Muscle of leg (tissue), 11 donors: ENCODE data around the gene SLC13A5. TPM values are rescaled to one million over a fixed set of nuclear protein-coding genes. Genes with fewer than 3 reads are reported as not detected.
"Not testable (repeated sequence)": the region's sequence is repeated elsewhere in the genome, so short reads cannot be mapped to it uniquely, and the experiment has no call there.

ENCODE experiments used
- DNase-seq: peaks from one replicate; pipeline ENCODE4 v3.0.0; 2013
- H3K27ac ChIP-seq: one replicate; pipeline ENCODE4 v1.5.1; 2013; ENCODE audit warnings: mild to moderate bottlenecking, low read length, control low read depth
- H3K27me3 ChIP-seq: one replicate; pipeline ENCODE4 v1.6.1; 2013; ENCODE audit warnings: low read length; ENCODE audit not compliant: control insufficient read depth, insufficient read depth
- H3K36me3 ChIP-seq: one replicate; pipeline ENCODE4 v1.6.1; 2013; ENCODE audit warnings: low read length; ENCODE audit not compliant: control insufficient read depth, insufficient read depth
- H3K4me1 ChIP-seq: one replicate; pipeline ENCODE4 v1.6.1; 2013; ENCODE audit warnings: low read length; ENCODE audit not compliant: control insufficient read depth, insufficient read depth
- H3K4me3 ChIP-seq: one replicate; pipeline ENCODE4 v1.5.1; 2013; ENCODE audit warnings: low read length, control low read depth
- H3K9me3 ChIP-seq: replicated peaks from 2 replicates; pipeline ENCODE4 v1.6.1; 2013; ENCODE audit warnings: low read depth, low read length; ENCODE audit not compliant: control insufficient read depth
- WGBS: methylation state at CpG from one replicate; pipeline ENCODE4 v1.1.5; 2013; ENCODE audit warnings: missing lambda C conversion rate; ENCODE audit not compliant: insufficient coverage; 5-methylcytosine and 5-hydroxymethylcytosine counted together
- polyA plus RNA-seq, 8 donors: library from polyadenylated mRNA; unstranded; fragments of 120-200 nt; gene quantifications; one replicate each; pipeline versions ENCODE4 v1.2.1 to v1.2.3, GENCODE V29; 2013; ENCODE audit warnings: inconsistent platforms in 1 of 8, low replicate concordance in 1 of 8; ENCODE audit not compliant: insufficient read length in 8 of 8, insufficient read depth in 1 of 8
- total RNA-seq: library from RNA; stranded (reverse); fragments of 120-200 nt; gene quantifications from one replicate; pipeline ENCODE4 v1.2.4, GENCODE V29; 2013

The SLC13A5 gene
- total and polyA plus RNA-seq, 9 donors = 0.04 to 0.64 (median 0.13) TPM

GRCh38 chr17:6655732-6656361 lies 57.3 kb downstream of the SLC13A5 start:
- H3K27me3 ChIP-seq = peaks cover 56% of the 10 kb centered on the region
- H3K27ac ChIP-seq, H3K36me3 ChIP-seq, H3K4me3 ChIP-seq, DNase-seq, H3K9me3 ChIP-seq: not testable (repeated sequence)
- 0% methylated on average over 3 of the region's 41 CpGs for WGBS
- peaks cover 24% of the 10 kb centered on the region for H3K4me1 ChIP-seq

DNA sequence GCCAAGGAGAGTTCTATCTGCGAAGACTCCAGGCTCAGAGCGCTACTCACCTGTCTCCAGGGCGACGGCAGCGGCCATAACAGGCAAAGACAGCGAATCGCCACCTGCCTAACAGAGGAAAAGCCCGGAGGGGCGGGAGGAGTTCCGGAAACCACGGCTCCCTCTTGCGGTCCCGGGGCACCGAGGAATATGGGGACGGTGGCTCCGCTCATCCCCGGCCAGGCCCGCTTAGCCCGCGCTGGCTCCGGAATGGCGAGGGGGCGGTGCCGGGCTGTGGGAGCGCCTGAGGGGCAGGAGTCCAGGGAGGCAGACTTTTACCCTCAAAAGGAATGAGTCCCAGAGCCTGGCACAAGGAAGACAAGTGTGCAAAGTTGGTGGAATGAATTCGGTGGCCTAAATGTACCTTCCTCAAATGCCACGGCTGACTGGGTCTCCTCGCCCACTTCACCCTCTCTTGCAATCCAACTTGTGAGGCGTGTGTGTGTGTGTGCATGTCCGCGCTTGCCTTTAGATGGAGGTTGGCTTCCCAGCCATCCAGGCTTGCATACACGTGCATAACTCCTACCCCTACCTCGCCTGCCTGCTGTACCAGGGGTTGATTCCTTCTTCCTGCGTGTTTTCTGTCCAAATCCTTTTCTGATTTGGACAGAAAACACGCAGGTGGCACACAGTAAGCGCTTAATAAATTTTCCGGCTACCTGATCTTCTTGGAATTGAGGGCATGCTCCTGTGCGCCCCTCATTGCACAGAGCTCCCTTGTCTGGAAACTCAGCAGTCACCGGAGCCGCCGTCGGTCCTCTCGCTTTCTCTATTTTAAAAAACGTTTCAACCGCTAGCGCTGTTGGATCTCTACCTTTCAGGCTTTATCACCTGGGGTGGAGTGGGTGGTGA lies 58.1 kb downstream of the SLC13A5 start:
- no peak overlapping the region for H3K27ac ChIP-seq
- no peak for DNase-seq
- peaks cover 24% of the 10 kb centered on the region for H3K4me1 ChIP-seq
- no peaks in the 10 kb centered on the region for H3K36me3 ChIP-seq
- 6% methylated on average over 32 of the region's 46 CpGs for WGBS
- peaks cover 52% of the 10 kb centered on the region for H3K27me3 ChIP-seq
- H3K4me3 ChIP-seq = no peak overlapping the region
- H3K9me3 ChIP-seq = no peaks in the 10 kb centered on the region

DNA sequence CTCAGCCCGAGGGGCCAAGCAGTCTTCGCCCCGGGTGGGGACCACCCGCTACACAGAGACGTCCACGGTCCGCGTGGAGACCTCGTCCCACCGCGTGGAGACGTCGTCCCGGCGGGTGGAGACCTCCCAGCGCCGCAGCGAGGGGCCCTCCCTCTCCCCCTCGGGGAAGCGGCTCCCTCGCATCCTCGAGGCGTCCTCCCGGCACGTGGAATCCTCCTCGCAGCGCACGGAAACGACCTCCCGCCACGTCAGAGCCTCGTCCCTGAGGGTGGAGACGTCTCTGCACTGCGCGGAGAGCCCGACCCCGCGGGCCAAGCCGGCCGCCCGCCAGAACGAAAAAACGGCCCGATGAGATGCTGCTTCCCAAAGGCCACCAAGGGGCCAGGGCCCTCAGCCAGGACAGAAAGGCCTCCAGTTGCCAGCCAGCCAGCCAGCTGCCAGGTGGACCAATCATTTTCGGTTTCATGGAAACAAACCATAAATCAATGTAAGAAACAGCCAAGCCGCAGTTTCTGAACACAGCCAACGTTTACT lies 61.2 kb downstream of the SLC13A5 start:
- Histone ChIP-seq H3K9me3 (no peaks in the 10 kb centered on the region), H3K27ac (peak overlapping the region; percentile 96), H3K4me3 (peak overlapping the region; percentile 96), H3K36me3 (peaks cover 14% of the 10 kb centered on the region), H3K27me3 (peaks cover 35% of the 10 kb centered on the region), H3K4me1 (peaks cover 24% of the 10 kb centered on the region)
- peak; percentile 72 for DNase-seq
- 4% methylated on average over 39 of the region's 47 CpGs for WGBS

GRCh38 chr17:6651354-6651918 lies 61.7 kb downstream of the SLC13A5 start, which contains the start of the genes C17orf100 and MED31:
Gene C17orf100, plus strand, starts transcription at chr17:6651762. Its CDS starts 152 bp downstream, at chr17:6651914.
Gene MED31, minus strand, starts transcription at chr17:6651605. Its CDS starts 77 bp downstream, at chr17:6651528.
- Histone ChIP-seq H3K9me3 (no peaks in the 10 kb centered on the region), H3K27ac (peak within 1 kb of the TSS; percentile 96), H3K27me3 (peaks cover 33% of the 10 kb centered on the region), H3K4me3 (peak within 1 kb of the TSS; percentile 96), H3K36me3 (peaks cover 14% of the 10 kb centered on the region), H3K4me1 (peaks cover 24% of the 10 kb centered on the region)
- DNase-seq = peak; percentile 95
- 0% methylated on average over 28 of the region's 35 CpGs for WGBS

DNA sequence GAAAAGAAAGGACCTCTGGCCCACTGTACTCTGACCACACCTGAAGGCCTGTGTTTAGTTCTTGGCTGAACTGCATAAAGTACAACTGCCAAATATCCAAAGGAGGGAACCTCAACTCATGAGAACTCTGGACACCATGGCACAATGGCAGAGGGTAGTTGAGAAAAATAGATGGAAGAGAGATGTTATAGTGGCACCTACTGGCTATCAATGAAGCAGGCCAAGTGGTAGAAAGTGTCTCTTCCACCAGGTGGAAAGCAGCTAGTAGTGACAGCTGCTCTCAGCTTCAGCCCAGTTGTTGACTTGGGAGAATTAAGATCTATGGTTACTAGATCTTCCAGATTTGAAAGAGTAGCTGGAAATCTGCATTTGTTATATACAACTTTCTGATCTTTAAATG lies 65.0 kb downstream of the SLC13A5 start:
- Histone ChIP-seq H3K4me1 (peaks cover 12% of the 10 kb centered on the region), H3K4me3 (no peak overlapping the region), H3K27ac (no peak overlapping the region), H3K36me3 (peaks cover 26% of the 10 kb centered on the region), H3K9me3 (no peaks in the 10 kb centered on the region), H3K27me3 (peaks cover 12% of the 10 kb centered on the region)
- DNase-seq = no peak

- Histone ChIP-seq H3K27ac (no peak overlapping the region), H3K9me3 (no peaks in the 10 kb centered on the region), H3K36me3 (peaks cover 21% of the 10 kb centered on the region), H3K27me3 (no peaks in the 10 kb centered on the region), H3K4me3 (no peak overlapping the region), H3K4me1 (peaks cover 19% of the 10 kb centered on the region)
- WGBS = 84% methylated on average over 3 of the region's 5 CpGs
- DNase-seq = peak; percentile 60
Observed at GRCh38 chr17:6643451-6644125, 69.6 kb downstream of the SLC13A5 start.

GRCh38 chr17:6642592-6642991 lies 70.6 kb downstream of the SLC13A5 start:
- Histone ChIP-seq H3K27ac (no peak overlapping the region), H3K4me3 (no peak overlapping the region), H3K27me3 (no peaks in the 10 kb centered on the region), H3K4me1 (peaks cover 19% of the 10 kb centered on the region), H3K9me3 (no peaks in the 10 kb centered on the region), H3K36me3 (peaks cover 18% of the 10 kb centered on the region)
- no peak for DNase-seq
- WGBS = no CpG with 5 or more reads among the region's 2 CpGs

- no peak for DNase-seq
- WGBS = under 1% methylated on average over 15 of the region's 20 CpGs
- Histone ChIP-seq H3K27me3 (no peaks in the 10 kb centered on the region), H3K4me1 (peaks cover 19% of the 10 kb centered on the region), H3K9me3 (no peaks in the 10 kb centered on the region), H3K4me3 (peak overlapping the region; percentile 64), H3K36me3 (peaks cover 12% of the 10 kb centered on the region), H3K27ac (peak overlapping the region; percentile 71)
Observed at GRCh38 chr17:6641247-6641863, 71.8 kb downstream of the SLC13A5 start.

DNA sequence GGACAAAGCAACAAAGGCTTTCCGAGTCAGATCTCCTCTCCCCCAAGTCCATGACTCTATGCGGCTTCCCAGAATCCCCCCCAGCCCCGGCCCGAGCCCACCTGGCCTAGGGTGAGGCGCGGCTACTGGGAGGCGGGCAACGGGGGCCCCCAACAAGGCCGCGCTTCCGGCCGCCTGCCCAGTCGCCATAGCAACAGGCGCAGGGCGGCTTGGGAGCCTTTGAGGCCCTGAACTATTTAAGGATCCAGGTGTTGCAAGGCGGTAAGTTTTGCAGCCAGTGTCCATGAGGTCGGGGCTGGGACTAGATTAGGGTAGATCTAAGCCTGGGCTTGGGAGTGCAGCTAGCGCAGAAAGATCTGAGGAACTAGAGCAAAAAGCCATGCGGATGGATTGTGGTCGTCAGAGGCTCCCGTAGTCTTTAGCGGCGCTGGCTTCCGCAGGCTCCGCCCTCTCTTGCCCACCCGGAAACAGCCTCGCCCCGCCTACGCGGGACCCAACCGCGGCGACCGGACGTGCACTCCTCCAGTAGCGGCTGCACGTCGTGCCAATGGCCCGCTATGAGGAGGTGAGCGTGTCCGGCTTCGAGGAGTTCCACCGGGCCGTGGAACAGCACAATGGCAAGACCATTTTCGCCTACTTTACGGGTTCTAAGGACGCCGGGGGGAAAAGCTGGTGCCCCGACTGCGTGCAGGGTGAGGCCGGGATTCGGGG lies 72.5 kb downstream of the SLC13A5 start, which contains the start of the genes KIAA0753 and TXNDC17:
TSS of gene KIAA0753 (minus strand) at position 176 of the 711 bp plus-strand sequence. CDS start 5,608 bp downstream, outside the sequence.
TSS of gene TXNDC17 (plus strand) at position 525 of the 711 bp plus-strand sequence. CDS start at position 548, 23 bp downstream.
- no peaks in the 10 kb centered on the region for H3K9me3 ChIP-seq
- peak within 1 kb of the TSS; percentile 71 for H3K27ac ChIP-seq
- peak within 1 kb of the TSS; percentile 64 for H3K4me3 ChIP-seq
- DNase-seq = peak; percentile 95
- no peaks in the 10 kb centered on the region for H3K27me3 ChIP-seq
- peaks cover 19% of the 10 kb centered on the region for H3K4me1 ChIP-seq
- WGBS = under 1% methylated on average over 51 of the region's 52 CpGs
- peaks cover 12% of the 10 kb centered on the region for H3K36me3 ChIP-seq
